Stromal cell of bone marrow (primary cell): ENCODE results near the gene TUBA3D.
"Not testable (repeated sequence)": the region's sequence is repeated elsewhere in the genome, so short reads cannot be mapped to it uniquely, and the experiment has no call there.

ENCODE experiments used
- DNase-seq: peaks from one replicate; pipeline ENCODE4 v3.0.0-alpha.2; 2012; ENCODE audit warnings: low read depth

The TUBA3D gene

DNA sequence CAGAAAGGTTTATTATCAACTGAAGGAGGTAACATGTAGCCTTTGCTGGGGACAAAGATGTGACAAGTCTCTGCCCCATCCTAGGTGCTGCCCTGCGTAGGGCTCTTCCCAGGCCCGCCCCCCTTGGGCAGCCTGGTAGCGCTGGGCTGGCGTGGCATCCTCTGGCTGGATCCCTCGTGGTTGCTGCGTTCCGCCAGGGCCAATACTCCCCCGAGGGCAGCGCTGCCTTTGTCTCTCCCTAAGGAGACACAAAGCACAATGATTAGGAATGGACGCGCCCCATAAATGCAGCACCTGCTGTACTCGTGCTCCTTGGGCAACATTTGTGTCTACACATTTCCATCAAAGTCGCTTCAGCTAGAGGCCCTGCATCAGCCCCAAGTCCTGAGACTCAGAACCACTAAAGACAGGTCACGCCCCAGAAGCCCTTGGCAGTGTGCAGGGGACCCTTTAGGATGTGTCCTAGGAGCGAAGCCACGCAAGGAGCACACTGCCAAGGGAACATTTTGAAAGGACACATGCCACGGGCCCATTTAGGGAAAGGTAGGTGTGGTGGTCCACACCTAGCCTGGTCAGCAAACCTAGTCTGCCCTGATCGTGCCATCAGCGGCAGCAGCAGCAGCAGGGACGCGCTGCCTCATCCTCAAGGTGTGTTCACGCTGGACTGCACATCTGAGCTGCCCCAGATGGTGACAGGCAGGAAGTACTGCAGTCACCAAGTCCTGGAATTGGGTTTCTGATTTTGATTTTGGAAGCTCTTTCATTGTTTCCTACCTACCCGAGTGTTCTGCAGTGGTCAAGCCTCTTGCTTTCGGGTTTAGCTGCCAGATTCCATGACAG, 8.3 kb downstream of the TUBA3D start:
- not testable (repeated sequence) for DNase-seq

DNA sequence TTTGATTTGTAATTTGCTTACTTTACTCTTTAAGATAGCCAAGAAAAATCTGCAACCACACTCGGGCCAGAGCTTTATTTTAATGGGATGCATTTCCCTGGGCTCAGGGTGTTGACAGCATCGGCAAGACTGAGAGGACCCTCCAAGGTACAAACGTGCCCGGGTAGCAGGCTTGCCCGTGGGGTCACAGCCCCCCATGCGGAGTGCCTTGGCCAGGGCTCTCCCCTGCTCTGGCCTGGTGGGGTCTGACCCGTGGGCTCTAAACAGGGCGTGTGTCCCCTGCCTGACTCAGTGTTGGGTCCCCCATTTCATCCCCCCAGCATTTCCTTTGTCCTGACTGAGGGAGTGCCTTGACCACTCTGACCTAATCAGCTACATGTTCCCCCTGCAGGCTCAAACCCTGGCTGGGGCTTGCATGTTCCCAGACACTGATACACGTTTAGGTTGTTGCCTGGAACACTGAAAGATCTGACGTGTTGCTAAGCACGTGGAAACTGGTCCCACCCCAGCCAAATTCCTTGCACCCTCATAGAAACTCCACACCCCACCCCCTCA, 9.1 kb downstream of the TUBA3D start:
- not testable (repeated sequence) for DNase-seq

DNA sequence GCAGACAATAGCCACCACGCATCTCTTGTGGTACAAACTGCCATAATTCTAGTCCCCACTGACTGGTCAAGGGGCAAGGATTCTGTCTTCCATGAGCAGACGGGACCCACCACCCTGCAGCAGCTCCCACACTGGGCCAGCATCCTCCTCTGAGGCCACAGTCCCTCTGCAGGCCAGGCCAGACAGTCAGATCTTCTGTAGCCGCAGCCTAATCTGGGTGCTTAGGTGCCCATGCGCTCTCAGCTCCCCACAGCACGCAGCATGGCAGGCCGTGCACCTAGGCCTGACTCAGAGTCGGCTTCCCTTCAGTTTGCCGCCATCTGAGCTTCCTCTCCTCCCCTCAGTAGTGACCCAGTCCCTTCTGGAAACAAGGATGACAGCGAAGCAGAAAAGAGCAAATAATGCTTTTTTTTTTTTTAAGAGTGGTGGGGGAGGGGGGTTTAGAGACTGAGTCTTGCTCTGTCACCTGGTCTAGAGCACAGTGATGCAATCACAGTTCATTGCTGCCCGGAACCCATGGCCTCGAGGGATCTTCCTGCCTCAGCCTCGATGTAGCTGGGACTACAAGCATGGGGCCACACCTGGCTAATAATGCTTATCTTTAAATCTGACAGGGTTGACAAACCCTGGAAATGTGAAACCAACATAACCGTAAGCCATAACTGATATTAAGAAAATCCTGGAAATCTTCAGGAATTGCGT, 10.4 kb downstream of the TUBA3D start:
- DNase-seq: not testable (repeated sequence)

DNA sequence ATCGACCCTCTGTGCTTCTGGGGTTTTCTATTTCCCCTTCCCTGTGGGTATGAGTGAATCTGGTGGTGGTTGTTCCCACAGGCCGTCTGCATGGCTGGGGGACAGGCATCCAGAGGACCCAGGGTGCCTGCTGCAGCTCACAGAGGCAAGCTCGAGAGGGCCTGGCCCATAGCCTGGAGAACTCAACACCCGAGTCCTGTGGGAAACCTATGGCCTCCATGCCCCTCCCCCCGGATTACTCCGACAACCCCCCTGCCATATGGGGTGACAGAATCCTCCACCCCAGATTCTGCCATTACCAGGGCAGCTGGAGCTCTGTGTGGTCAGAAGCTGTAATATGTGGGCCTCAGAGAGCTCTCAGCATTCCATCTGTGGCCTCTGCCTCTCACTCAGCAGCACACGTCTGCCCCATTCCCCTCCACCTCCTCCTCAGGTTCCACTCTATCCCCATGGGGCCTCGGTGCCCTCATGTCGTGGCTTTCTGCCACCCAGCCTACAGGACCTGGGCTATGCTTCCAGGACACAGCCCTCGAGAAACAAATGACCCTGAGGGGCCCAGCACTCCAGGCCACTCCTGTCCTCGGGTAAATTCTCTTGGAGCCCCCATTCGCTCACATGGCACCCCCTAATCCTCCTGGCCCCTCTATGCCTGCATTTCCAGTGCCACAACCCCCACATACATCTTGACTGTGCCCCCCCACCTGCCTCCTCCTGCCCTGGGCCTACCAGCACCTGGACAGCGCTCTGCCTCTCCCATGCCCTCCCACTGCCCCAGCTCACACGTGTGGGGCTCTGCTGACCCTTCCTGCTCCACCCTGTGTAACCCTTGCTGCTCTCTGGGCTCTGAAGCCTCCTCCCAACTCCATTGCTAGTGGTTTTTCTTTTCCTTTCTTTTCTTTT, 12.6 kb downstream of the TUBA3D start:
- DNase-seq: no peak

DNA sequence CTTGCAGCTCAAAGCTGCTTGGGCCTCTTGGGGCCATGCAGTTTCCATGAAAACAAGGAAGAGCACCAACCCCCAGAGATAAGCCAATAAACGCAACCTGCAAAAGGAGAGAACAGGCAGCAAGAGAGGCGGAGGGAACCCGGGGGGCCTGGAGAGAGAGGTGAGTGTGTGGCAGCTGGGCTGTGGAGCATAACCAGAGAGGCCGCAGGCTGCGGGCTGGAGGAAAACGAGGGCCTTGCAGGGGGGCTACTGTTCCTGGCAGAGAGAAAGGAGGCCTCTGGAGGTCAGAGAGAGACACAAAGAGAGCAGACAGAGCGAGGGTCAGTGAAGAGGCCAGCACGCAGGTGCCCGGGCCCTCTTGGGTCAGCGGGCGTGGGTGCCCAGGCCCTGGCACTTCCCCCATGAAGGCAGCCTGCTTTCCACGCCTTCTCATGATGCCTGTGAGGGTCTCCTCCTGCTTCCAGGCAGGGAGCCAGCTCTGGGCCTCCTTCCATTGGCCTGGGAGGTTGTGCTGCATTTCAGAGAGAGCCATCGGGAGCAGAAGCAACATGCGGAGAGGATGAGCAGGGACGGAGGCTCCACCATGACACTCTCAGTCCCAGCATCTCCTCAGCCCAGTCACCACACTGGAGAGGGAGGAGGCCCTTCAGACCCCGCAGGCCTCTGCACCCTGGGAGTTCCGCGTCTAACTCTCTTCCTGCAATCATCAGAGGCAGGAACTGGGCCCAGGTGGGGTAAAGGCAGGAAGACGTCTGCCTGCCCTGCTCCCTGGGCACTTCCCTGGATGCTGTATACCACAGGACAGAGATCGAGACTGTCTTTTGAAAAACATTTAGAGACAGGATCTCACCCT, 14.9 kb downstream of the TUBA3D start:
- DNase-seq: not testable (repeated sequence)

DNA sequence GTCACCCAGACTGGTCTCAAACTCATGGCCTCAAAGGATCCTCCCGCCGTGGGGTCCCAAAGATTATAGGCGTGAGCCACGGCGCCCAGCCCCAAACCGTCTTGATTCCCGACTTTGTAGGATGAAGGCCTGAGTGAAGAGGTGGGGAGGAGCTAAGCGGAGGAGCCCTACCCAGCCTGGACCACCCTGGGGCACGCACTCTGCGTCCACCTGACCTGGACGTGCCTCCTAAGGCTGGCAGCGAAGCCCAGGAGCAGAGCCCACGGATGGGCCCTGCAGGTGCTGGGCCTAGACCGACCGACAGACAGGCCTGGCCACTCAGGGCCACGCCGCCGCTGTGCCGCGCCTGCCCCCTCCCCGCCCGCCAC, 15.5 kb downstream of the TUBA3D start:
- not testable (repeated sequence) for DNase-seq

DNA sequence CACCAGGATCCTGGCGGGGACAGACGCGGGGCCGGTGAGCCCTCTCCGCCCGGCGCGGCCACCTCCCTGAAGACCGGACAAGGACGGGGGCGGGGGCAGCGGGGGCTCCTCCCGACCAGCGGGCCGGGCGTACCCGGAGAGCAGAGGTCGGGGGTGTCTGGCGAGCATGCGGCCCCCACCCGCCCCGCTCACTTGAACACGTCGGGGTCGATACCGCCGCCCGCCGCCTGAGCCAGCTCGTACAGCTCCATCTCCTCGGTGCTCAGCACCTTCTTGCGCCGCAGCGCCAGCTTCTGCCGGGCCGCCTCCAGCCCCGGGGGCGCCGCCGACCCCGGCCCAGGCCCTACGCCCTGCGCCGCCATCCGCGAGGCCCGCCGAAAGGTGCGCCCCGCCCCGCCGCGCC, 16.1 kb downstream of the TUBA3D start, which contains the start of gene MZT2A:
TSS of gene MZT2A (minus strand) at position 383 of the 403 bp plus-strand sequence. CDS start at position 362, 21 bp downstream.
- not testable (repeated sequence) for DNase-seq

DNA sequence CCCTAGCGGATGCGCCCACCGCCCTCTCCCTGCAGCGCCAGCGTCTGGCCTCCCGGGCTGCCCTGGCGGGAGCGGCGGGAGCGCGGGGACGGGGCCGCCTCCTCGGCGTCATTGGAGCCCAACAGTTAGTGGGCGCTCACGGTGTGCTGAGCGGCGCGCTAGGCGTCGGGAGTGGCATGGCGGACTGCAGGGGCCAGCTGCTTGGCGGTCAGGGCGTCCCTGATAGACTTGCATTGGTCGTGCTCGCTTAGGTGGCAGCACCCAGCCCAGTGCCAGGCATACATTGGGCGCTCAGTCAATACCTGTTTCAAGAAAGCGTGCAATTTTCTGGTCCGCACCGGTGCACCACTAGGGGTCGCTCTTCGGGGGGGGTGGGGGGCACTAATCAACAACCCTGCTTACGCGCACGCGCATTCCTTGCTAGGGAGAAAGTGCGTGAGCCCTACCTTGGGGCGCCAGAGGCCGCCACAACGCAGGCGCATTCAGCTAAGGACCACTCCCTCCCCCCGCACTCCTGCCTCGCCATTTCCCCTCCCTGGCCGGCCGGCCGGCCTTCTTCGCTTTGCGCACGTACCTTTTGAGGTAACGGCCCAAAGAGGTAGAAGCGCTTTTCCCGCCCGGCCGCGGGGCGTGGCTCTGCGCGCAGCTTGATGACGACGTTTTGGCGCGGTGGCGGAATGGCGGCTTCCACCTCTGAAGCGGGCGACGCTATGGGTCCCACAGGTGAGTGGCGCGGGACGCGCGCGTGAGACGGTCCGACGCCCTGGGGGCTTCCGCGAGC, 16.7 kb downstream of the TUBA3D start:
- DNase-seq: peak; percentile 85

DNA sequence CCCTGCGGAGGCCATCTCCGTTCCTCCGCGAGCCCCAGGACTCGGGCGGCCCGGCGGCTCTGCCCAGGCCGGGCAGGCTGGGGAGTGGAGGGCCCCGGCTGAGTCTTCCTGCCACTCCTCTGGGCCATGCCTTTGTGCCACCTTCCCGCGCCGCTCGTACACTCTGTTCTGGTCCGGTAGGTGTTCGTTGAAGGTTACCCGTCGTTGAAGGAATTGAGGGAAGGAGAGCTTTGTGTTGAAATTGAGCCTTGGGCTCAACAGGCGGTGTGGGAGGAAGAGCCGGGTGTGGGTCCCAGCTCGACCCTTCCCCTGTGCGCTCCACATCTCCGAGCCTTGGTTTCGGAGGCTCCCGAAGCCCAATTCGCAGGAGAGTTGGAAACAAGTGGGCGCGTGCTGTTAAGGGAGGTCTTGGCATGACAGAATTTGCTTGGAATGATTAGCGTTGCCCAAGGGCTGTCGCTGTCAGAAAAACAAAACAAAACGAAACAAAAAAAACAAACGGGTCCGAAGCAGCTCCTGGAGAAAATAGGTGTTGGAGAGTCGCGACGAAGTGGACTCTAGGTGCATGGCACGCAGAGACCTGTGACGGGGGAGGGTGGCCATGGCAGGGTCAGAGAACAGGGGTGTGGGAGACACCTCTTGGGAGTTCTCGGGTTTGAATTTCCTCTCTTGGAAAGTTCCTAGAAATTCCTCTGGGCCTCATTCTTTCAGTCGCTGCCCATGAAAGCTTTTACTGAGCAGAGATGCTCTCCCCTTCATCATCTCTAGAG, 17.5 kb downstream of the TUBA3D start:
- DNase-seq: no peak

DNA sequence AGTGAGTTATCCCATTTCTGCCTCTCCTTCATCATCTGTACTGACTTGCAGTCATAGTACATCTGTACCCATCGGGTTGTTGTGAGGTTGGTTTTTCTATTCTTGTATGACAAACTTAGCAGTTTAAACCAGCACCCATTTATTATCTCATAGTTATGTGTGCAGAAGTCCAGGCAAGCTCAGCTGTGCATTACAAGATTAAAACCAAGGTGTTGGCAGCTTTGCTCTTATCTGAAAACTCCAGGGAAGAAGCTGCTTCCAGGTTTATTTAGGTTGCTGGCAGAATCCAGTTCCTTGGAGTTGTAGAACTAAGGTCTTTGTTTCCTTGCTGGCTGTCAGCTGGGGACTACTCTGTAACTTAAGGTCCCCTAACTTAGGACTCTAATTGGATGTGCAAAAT, 19.6 kb downstream of the TUBA3D start:
- not testable (repeated sequence) for DNase-seq

DNA sequence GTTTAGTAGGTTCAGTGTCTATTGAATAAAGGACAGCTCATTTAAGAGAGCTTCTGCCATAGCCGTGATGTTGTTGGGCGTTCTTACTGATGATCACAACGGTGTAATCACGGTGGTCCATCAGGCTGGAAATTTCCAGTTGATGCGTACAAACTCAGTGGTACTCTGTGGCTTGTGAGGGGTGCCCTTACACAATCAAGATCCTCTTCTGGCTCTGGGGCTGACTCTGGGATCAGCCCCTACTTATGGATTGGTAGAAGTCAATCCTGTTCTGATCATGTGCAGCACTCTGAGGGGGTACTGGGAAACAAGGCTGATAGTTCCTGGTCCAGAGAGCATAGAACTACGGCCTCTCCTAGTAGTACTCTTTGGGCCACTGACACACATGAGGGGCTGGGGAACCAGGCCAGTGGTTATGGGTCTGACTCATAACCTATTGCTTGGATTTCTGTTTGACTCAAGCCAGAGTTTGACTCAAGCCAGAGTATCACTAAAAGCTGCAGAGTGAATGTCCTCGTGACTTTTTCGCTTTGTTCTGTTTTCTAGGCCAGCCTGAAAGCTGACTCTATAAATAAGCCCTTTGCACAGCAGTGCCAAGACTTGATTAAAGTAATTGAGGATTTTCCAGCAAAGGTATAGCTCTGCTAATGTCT, 22.5 kb downstream of the TUBA3D start:
- peak; percentile 57 for DNase-seq

DNA sequence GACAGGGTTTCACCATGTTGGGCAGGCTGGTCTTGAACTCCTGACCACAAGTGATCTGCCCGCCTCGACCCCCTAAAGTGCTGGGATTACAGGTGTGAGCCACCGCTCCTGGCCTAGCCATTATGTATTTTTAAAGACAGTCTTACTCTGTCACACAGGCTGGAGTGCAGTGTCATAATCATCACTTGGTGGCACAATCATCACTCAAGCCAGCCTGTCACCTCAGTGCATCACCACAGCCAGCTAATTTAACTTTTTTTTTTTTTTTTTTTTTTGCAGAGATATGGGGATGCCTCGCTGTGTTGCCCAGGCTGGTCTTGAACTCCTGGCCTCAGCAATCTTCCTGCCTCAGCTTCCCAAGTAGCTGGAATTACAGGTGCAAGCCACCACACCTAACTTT, 27.7 kb downstream of the TUBA3D start:
- not testable (repeated sequence) for DNase-seq

DNA sequence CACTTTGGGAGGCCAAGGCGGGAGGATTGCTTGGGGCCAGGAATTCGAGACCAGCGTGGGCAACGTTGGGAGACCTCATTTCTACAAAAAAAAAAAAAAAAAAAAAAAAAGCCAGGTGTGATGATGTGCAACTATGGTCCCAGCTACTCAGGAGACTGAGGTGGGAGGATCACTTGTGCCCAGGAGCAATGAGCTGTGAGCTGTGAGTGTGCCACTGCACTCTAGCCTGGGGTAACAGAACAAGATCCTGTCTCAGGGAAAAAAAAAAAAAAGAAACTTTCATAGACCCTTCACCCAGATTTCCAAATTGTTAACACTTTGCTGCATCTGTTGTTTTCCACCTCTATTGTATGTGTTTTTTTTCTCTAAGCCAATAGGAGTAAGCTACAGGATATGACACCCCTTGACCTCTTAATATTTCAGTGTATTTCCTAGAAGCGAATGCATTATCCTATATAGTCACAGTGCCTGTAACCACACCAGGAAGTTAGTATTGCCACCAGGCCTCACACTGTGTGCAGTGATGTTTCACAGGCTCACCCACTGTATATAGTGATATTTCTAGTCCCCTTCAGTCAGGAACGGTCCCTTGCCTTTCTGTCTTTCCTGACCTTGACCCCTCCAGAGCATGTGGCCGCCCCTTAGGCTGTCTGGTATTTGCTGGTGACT, 28.3 kb downstream of the TUBA3D start:
- DNase-seq: not testable (repeated sequence)

DNA sequence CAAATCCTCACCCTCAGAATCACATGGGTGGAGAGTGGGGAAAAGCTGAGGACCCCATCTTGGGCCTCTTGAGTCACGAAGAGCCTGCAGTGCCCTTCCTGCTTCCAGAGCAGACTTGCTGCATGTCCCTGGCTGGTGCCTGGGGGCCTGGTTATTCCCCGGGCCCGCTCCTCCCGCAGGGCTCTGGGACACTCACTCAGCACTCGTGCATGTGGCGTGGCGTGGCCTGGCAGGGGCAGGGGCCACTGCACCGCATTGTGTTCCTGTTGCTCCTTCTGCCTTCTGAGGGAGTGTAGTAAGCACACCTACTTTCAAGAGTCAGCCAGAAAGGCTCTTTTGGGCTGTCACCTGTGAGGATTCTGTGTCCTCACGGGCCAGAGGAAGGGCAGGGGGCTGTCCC, 33.7 kb downstream of the TUBA3D start:
- no peak for DNase-seq

DNA sequence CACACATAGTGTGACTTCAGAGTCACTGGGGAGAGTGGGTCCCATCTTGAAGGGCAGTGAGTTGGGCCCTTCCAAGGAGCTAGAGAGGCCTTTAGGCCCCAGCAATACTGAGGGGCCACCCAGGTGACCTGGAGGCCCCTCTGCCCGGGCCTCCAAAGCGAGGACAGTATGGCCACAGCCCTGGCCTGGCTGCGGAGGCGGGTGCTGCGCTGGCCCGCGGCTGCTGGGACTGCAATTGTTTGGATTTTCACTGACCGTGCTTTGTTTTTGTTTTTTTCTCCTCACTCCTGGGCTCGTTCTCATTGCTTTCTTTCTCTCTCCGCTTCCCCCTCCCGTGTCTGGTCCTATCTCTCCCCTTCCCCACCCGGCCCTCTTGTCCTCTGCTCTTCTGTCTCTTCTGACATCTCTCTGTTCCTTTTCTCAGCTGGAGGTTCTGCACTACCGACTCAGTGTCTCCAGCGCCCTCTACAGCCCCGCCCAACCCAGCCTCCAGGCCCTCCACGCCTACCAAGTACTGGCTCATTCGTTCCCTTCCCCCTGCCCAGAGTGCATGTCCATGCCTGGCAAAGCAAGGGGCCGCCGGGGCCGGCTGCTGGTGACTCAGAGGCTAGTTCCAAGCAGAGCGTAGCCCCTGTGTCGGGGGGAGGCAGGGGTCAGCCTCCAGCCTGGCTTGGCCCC, 35.5 kb downstream of the TUBA3D start:
- not testable (repeated sequence) for DNase-seq

DNA sequence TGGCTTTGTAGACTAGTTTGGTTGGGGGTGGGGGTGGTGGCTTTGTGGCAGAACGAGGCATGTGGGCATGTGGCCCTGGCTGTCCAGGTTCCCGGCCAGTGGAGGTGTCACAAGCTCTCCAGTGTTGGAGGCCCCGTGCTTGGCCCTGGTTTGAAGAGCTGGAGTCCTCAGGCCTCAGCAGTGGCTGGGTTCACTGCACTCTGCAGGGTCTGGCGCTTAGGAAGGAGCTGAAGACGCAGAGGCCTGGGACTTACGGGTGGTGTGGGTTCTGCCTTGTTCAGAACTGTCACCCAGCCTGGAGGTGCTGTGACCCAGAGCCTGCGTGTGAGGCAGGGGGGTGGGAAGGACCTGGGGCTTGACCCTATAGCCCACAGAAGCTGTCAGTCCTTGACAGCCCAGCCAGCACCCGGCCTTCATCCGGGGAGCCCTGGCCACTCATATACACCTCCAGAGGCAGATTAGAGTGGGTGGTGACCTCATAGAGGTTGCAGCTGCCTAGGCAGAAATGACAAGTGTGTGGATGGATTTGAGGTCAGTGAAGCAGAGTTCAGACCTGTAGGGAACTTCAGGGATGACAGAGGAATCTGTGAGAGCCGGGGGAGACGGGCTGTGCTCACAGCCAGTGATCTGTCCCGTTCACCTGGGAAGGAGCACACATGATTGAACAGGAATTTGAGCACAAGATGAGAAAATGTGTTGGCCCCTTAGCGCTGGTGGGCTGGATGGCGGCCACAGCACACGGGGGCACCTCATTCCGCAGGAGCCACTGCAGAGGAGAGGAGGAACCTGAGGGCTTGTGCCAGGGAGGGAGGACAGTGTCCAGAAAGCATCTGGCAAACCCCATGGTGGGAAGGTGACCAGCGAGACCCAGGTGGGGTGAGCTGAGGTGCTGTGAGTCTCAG, 36.3 kb downstream of the TUBA3D start:
- not testable (repeated sequence) for DNase-seq
